Measurements from ENCODE around the gene ANHX. TPM values are rescaled to one million over a fixed set of nuclear protein-coding genes. Genes with fewer than 3 reads are reported as not detected.

The ANHX gene
- total RNA-seq, 2 donors from 2014 or later, result not detected

DNA sequence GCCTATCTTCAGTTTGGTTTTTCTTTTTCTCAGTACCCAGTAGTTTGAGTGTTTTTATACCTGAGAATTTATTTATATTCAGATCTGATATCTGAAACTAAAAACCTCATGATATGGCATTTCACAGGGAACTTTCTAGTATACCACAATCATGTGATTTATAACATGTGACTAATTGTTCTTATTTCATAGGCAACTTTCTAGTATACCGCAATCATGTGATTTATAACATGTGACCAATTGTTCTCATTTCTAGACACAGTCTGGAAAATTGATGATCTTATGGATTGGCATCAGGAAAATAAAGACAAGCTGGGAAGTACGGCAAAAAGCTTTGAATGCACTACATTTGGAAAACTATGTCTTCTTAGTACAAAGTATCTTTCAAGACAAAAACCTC is 33.8 kb downstream of the ANHX start:
- Histone ChIP-seq H3K4me3 (no peak overlapping the region), H3K4me1 (no peaks in the 10 kb centered on the region), H3K36me3 (peaks cover 42% of the 10 kb centered on the region), H3K27me3 (no peaks in the 10 kb centered on the region), H3K9me3 (peaks cover 61 to 77% of the 10 kb centered on the region in 2 donors), H3K27ac (no peak overlapping the region)
- TF ChIP-seq, protein P1, sequence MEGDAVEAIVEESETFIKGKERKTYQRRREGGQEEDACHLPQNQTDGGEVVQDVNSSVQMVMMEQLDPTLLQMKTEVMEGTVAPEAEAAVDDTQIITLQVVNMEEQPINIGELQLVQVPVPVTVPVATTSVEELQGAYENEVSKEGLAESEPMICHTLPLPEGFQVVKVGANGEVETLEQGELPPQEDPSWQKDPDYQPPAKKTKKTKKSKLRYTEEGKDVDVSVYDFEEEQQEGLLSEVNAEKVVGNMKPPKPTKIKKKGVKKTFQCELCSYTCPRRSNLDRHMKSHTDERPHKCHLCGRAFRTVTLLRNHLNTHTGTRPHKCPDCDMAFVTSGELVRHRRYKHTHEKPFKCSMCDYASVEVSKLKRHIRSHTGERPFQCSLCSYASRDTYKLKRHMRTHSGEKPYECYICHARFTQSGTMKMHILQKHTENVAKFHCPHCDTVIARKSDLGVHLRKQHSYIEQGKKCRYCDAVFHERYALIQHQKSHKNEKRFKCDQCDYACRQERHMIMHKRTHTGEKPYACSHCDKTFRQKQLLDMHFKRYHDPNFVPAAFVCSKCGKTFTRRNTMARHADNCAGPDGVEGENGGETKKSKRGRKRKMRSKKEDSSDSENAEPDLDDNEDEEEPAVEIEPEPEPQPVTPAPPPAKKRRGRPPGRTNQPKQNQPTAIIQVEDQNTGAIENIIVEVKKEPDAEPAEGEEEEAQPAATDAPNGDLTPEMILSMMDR (IDR thresholded peaks at IDR 0.05), result no peak
- no peak for DNase-seq (ENCODE audit: low spot score)

DNA sequence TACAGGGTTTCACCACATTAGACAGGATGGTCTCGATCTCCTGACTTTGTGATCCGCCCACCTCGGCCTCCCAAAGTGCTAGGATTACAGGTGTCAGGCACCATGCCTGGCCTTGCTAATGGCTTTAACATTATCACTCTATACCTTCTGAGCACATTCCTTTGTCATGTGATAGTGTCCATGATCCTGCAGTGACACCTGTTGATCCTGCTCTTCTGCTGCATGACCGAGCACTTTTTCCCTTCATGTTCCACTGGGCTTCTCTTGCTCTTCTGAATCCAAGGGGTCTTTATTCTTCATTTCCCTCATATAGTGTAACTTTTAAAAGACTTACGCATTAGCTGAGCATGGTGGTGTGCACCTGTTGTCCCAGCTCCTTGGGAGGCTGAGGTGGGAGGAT is 42.8 kb downstream of the ANHX start:
- Histone ChIP-seq H3K4me3 (no peak overlapping the region), H3K27ac (no peak overlapping the region), H3K9me3 (peaks cover 49 to 92% of the 10 kb centered on the region in 2 donors), H3K27me3 (no peaks in the 10 kb centered on the region), H3K4me1 (no peaks in the 10 kb centered on the region), H3K36me3 (peaks cover 92% of the 10 kb centered on the region)
- TF ChIP-seq, protein P1 (IDR thresholded peaks at IDR 0.05), result no peak
- no peak for DNase-seq (ENCODE audit: low spot score)

DNA sequence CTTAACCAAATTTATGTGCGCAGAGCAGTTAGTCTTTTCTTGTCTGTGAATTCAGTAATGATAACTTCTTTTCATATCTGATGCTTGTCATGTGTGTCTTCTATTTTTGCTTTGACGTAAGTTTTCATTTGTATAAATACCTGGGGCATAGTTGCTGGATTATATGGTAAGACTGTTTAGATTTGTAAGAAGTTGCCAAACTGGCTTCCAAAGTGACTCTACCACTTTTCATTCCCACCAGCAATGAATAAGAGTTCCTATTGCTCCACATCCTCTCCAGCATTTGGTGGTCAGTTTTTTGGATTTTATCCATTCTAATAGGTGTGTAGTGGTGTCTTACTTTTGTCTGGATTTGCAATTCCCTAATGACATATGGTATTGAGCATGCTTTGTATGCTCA is 45.5 kb downstream of the ANHX start:
- H3K4me1 ChIP-seq, result no peaks in the 10 kb centered on the region
- H3K27ac ChIP-seq, result no peak overlapping the region
- H3K4me3 ChIP-seq, result no peak overlapping the region
- TF ChIP-seq, protein P1 (IDR thresholded peaks at IDR 0.05), result no peak
- peaks cover 50 to 100% of the 10 kb centered on the region in 2 donors for H3K9me3 ChIP-seq
- no peaks in the 10 kb centered on the region for H3K27me3 ChIP-seq
- no peak for DNase-seq (ENCODE audit: low spot score)
- H3K36me3 ChIP-seq, result peaks cover 100% of the 10 kb centered on the region

DNA sequence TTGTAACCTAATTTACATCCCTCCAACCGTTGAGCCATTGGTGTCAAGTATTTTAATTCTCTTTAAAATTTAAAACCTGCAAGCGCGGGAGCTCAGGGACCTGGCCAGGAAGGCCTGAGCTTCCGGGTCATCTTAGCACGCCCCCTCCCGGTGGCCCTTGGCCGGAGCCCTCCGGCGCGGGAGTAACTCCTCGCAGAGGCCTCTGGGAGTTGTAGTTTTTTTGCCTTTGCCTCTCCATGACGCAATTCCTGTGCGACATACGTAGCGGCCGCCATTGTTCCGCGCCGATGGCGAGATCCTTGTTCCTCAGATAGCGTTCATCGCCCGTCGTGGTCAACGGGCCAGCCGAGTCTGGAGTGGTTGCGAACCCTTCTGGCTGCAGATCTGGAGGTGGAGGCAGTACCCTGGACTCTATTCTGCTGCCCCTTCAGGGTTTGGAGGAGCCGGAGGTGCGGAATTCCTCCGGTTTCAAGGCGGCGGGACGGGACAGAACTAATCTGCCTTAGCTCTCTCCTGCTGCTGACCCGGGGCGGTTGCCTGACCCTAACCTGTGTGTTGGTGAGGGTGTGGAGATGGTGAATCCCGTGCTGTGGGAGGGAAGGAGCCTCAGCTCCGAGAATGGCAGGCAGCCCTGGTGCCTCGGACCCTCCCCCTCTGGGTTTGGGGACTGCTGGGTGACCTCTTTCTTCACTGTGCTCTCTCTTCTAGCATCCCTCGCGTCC is 54.3 kb downstream of the ANHX start, which contains the start of gene ZNF268:
ZNF268 (plus strand) TSS at position 258 of the 722 bp plus-strand sequence. CDS start 503 bp downstream, outside the sequence.
- H3K27me3 ChIP-seq, result no peaks in the 10 kb centered on the region
- peak within 1 kb of the TSS; percentile 84 to 88 for H3K4me3 ChIP-seq
- H3K27ac ChIP-seq, result peak within 1 kb of the TSS; percentile 57 to 79
- peaks cover 6 to 50% of the 10 kb centered on the region in 2 donors for H3K9me3 ChIP-seq
- peaks cover 0 to 9% of the 10 kb centered on the region in 2 donors for H3K4me1 ChIP-seq
- DNase-seq (ENCODE audit: low spot score), result peak; percentile 91
- TF ChIP-seq, protein P1 (IDR thresholded peaks at IDR 0.05), result peak; percentile 44 to 86
- H3K36me3 ChIP-seq, result peaks cover 35% of the 10 kb centered on the region

DNA sequence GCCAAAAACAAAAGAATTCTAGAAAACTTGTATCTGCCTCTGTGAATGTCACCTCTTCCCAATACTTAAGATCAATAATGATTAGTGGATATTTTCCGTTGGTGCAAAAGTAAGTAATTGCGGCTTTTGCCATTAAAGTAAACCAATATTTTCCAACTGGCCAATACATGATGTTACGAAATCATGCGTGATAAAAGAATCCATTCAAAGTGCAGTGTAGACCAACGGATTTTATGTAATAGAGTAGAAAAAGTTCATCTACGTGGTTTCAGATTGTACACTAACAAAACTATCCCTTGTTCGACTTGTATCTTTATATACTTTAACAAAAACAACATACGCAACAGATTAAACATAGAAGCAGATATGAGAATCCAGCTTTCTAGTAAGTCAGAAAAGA is 55.0 kb downstream of the ANHX start:
- Histone ChIP-seq H3K27ac (no peak overlapping the region), H3K9me3 (peaks cover 2 to 49% of the 10 kb centered on the region in 2 donors), H3K4me3 (no peak overlapping the region), H3K27me3 (no peaks in the 10 kb centered on the region), H3K4me1 (peaks cover 0 to 9% of the 10 kb centered on the region in 2 donors), H3K36me3 (peaks cover 28% of the 10 kb centered on the region)
- TF ChIP-seq, protein P1 (IDR thresholded peaks at IDR 0.05), result no peak
- DNase-seq (ENCODE audit: low spot score), result no peak

All from right atrium auricular region (tissue), 2 donors.